HuH-7 (cell line): ENCODE measurements around the gene CLCN4.

Experiments
- DNase-seq: peaks from one replicate; pipeline ENCODE4 v3.0.0; 2011; ENCODE audit warnings: low spot score

The CLCN4 gene

GRCh38 chrX:10197279-10198210, 40.8 kb downstream of the CLCN4 start:
- no peak for DNase-seq

DNA sequence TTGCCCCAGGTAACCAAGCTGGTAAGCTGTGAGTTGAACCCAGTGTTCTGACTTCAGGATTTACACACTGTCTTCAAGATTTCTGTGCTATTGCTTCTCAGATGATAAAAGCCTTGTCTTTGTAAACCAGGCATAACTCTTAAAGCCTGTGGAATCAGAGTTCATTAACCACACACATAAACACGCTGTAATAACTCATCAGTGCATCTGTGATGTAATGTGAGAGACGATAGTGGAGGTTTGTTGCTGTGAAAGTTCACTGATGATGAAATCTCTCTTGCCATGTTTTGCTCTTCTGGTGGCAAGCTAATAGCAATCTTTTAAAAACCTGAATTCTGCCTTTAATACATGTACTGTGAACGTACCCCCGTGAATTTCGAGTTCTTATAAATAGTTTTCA, 41.5 kb downstream of the CLCN4 start:
- DNase-seq = no peak

GRCh38 chrX:10199212-10199611, 42.4 kb downstream of the CLCN4 start:
- no peak for DNase-seq

- no peak for DNase-seq
Observed at GRCh38 chrX:10203617-10204016, 46.8 kb downstream of the CLCN4 start.

GRCh38 chrX:10206317-10206716, 49.5 kb downstream of the CLCN4 start:
- DNase-seq = no peak

GRCh38 chrX:10208281-10208856, 51.6 kb downstream of the CLCN4 start:
- no peak for DNase-seq

- DNase-seq = no peak
Observed at GRCh38 chrX:10208953-10209352, 52.2 kb downstream of the CLCN4 start.

GRCh38 chrX:10212395-10212794, 55.6 kb downstream of the CLCN4 start:
- no peak for DNase-seq

DNA sequence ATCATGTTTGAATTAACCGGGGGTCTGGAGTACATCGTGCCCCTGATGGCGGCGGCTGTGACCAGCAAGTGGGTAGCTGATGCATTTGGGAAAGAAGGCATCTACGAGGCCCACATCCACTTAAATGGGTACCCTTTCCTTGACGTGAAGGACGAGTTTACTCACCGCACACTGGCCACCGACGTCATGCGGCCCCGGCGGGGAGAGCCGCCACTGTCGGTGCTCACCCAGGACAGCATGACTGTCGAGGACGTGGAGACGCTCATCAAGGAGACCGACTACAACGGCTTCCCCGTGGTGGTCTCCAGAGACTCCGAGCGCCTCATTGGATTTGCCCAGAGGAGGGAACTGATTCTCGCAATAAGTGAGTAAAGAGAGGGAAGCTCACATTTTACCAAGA, 56.9 kb downstream of the CLCN4 start:
- no peak for DNase-seq

- no peak for DNase-seq
Observed at GRCh38 chrX:10216208-10216607, 59.4 kb downstream of the CLCN4 start.

DNA sequence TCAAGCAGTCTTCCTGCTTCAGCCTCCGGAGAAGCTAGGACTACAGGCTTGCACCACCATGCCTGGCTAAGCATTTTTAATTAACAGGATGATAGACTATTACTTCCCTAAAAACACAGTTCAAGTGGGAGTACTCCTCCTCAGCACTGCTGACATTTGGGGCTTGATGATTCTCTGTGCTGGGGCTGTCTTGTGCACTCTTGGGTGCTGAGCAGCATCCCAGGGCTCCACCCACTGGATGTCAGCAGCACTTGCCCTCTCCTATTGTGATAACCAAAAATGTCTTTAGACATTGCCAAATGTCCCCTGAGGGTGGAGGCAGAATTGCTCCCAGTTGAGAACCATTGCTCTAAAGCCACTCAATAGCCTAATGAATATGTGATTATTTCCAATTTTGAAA, 60.4 kb downstream of the CLCN4 start:
- DNase-seq = no peak

DNA sequence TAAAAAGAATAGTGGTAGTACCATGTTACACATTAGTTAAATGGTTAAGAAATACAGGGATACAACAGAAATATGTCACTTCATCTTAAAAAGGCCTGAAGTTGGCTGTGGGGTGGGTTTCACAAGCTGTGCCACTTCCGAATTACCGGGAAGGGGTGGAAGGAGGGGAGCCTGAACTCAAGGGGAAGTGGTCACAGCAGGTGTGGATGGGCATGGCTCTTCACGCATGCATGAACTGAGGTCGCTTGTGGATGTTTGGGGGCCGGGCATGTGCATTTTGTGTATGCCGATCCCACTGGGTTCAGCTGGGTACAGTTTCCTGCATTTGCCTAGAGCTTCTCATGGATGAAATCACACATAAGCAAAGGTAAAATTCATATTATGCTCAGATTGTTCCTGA, 64.9 kb downstream of the CLCN4 start:
- no peak for DNase-seq

- DNase-seq = no peak
Observed at GRCh38 chrX:10223276-10223675, 66.5 kb downstream of the CLCN4 start.

DNA sequence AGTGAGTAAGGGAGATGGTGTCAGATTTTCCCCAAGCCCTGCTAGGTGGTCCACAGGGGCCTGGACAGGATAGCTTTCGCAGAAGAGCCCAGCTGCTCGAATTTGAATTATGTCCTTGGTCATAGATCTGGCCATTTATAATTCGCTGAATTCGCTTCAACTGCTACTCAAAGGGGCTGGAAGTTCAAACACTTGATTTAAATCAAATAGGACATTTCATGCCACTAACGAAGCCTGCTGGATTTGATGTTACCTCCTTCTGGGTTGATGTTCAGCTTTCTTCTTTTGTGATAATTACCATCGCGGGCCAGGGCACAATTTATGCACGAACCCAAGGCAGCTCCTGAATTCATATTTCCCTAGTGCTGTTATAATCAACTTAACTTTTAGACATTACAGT, 67.0 kb downstream of the CLCN4 start:
- no peak for DNase-seq

DNA sequence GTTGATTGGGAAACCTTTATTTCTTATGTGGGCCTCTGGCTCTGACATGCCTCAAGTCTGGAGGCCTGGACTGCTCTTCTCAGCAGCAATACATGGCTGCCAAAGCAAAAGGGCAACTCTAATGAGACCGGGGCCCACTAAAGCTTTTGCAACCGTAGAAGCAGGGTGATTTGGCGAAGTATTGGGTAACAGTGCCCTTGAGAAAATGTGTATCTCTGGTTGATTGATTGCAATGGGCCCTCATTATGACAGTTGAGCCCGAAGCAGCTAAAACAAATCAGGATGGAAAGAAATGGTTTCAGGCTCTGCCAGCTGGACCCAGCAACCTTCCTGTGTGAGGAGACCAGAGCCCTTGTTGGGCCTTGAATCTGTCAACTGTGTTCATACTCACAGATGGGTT, 73.4 kb downstream of the CLCN4 start:
- DNase-seq = no peak

GRCh38 chrX:10231461-10231860, 74.7 kb downstream of the CLCN4 start:
- no peak for DNase-seq

DNA sequence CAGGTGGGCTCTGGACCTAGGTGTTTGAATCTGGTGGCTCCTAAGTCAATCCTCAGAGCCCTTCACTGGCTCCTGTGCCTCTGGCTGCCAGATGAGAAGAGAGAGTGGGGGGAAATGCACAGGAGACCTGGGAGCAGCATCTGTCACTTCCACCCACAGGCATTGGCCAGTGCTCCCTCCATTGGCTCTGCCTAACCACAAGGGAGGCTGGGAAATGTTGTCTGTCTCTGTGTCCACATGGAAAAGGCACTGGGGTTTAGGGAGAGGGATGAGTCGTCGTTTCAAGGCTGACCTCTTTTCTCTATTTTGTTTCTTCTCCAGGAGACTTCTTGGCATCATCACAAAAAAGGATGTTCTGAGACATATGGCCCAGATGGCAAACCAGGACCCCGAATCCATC, 76.4 kb downstream of the CLCN4 start:
- no peak for DNase-seq

DNA sequence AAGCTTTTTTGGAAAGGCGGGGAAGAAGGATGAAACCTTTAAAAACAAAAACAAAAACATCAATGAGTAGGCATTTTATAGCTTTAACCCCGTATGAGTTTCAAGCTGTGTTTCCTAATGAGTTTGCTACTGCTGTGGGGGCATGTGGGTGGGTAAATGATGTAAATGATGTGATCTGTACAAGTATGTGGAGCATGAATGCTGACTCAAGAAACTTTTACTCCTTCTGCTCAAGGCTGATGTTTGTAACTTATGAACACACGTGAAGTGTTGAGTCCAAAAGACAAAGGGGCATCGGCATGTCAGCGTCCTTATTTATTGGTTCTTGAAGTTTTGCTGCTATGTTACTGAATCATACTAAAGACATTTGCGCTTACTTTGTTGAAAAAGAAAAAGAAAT, 76.9 kb downstream of the CLCN4 start:
- DNase-seq = no peak

- DNase-seq = no peak
Observed at GRCh38 chrX:10235851-10236250, 79.1 kb downstream of the CLCN4 start.

GRCh38 chrX:10237241-10237640, 80.5 kb downstream of the CLCN4 start:
- DNase-seq = no peak

DNA sequence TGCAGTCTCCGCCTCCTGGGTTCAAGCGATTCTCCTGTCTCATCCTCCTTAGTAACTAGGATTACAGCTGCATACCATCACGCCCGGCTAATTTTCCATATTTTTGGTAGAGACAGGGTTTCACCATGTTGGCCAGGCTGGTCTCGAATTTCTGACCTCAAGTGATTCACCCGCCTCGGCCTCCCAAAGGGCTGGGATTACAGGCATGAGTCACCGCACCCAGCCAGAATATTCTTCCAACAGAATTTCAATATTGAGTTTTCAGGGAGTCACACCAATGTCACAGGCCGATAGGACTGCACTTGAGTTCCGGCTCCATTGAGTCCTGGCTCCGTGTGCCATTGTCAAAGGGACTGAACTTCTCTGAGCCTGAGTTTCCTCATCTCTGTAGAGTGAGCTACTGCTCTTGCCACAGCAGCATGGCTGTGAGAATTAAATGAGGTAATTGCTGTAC, 82.9 kb downstream of the CLCN4 start:
- DNase-seq = no peak

DNA sequence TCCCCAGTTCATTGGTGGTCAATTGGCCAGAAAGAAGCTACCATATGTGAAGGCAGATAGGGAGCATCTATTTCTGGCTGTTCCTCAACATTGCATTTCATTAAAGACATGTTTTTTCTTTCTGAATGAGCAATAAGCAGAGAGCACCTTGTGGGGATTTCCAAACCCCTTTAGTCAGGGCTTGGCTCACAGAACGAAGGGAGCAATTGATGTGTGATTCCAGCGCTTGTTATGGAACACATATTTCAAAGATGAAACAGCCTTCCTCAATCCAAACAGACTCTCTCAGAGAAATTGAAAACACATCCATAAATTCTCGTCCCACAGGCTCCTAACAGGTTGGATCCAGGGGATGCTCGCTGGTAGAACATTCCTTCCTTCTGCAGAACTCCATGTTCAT, 84.1 kb downstream of the CLCN4 start:
- no peak for DNase-seq

GRCh38 chrX:10242026-10242425, 85.3 kb downstream of the CLCN4 start:
- no peak for DNase-seq

GRCh38 chrX:10243106-10243505, 86.3 kb downstream of the CLCN4 start:
- no peak for DNase-seq
